Fibroblast of lung (primary cell): Measurements from ENCODE around the gene CUL1.

ENCODE experiments used
- CTCF ChIP-seq, 2 donors: IDR thresholded peaks in 1 of 2; conservative IDR thresholded peaks in 1 of 2; 1 replicate in 1 of 2; 2 replicates in 1 of 2; pipeline ENCODE4 v1.5.1; 2011 to 2012; ENCODE audit warnings: low read length in 2 of 2, control low read depth in 1 of 2, inconsistent platforms in 1 of 2, low read depth in 1 of 2, mild to moderate bottlenecking in 1 of 2
- EZH2 ChIP-seq: IDR thresholded peaks from 2 replicates; pipeline ENCODE4 v1.5.1; 2012; ENCODE audit warnings: low read length, control low read depth, mild to moderate bottlenecking; ENCODE audit errors: missing control alignments

DNA sequence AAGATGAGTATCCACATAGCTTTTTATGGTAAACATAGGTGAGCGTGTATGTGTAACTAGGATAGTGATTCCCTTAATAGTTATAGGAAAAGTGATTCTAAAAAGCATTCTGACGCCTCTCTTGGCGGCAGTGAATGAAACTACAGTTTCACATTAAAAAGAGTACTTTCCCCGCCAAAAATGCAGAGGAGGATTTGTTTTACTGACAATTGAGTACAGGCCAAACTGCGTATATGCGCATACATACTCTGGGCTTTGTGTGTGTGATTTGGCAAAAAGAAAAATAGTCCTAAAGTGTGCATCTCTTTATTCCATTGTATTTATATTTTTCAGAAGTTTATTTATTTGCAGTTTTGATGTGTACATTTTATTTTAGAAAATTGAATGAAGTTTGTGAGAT is 10.3 kb downstream of the CUL1 start:
- TF ChIP-seq CTCF (conservative IDR thresholded peaks at IDR 0.05 in 1 of 2, IDR thresholded peaks at IDR 0.05 in 1 of 2; ENCODE audit: low read depth in 1 of 2, low read length in 2 of 2) (no peak), EZH2 (no peak)
